Cardiac fibroblast (primary cell): ENCODE results near the gene PACRG.

Experiments used
- DNase-seq, 2 donors: peaks; one replicate each; pipeline versions ENCODE4 v3.0.0 to v3.0.0-alpha.2; 2010; ENCODE audit warnings: low read depth in 2 of 2
- H3K4me3 ChIP-seq, 2 donors: replicated peaks in 1 of 2; 1 replicate in 1 of 2; 2 replicates in 1 of 2; pipeline ENCODE4 v1.5.1; 2011; ENCODE audit warnings: low read depth in 2 of 2, low read length in 2 of 2, mild to moderate bottlenecking in 2 of 2, moderate library complexity in 1 of 2
- CTCF ChIP-seq: IDR thresholded peaks from one replicate; pipeline ENCODE4 v1.5.1; 2011; ENCODE audit warnings: low read depth, mild to moderate bottlenecking, low read length, inconsistent platforms

PACRG gene

GRCh38 chr6:162998777-162999176 lies 271.0 kb downstream of the PACRG start:
- TF ChIP-seq CTCF, result no peak
- H3K4me3 ChIP-seq, result no peak overlapping the region

GRCh38 chr6:162999575-163000285 lies 272.0 kb downstream of the PACRG start:
- no peak for TF ChIP-seq CTCF
- peak; percentile 43 to 52 for DNase-seq
- H3K4me3 ChIP-seq, result no peak overlapping the region

More at GRCh38 chr6:162998777-162999176, 271.0 kb downstream of the PACRG start:
- DNase-seq, result no peak

GRCh38 chr6:163001330-163001729 lies 273.6 kb downstream of the PACRG start:
- peak in 1 of 2 donors; percentile 4 for DNase-seq
- no peak for TF ChIP-seq CTCF
- no peak overlapping the region for H3K4me3 ChIP-seq

GRCh38 chr6:163008186-163008585 lies 280.4 kb downstream of the PACRG start:
- no peak for TF ChIP-seq CTCF
- no peak for DNase-seq
- no peak overlapping the region for H3K4me3 ChIP-seq

- no peak for TF ChIP-seq CTCF
- no peak overlapping the region for H3K4me3 ChIP-seq
- DNase-seq, result no peak
Measured at GRCh38 chr6:163008626-163009025, 280.9 kb downstream of the PACRG start.

- H3K4me3 ChIP-seq, result no peak overlapping the region
- DNase-seq, result no peak
- TF ChIP-seq CTCF, result no peak
Measured at GRCh38 chr6:163010145-163010544, 282.4 kb downstream of the PACRG start.

- no peak for TF ChIP-seq CTCF
- DNase-seq, result no peak
- H3K4me3 ChIP-seq, result no peak overlapping the region
Measured at GRCh38 chr6:163014736-163015135, 287.0 kb downstream of the PACRG start.
